Endothelial cell of umbilical vein (primary cell): ENCODE results near the gene RSF1. TPM values are rescaled to one million over a fixed set of nuclear protein-coding genes. Genes with fewer than 3 reads are reported as not detected.

Experiments used
- BruUV-seq: library from RNA; stranded (reverse); fragments of 400-500 nt; replicated peaks from 2 replicates; lab custom pipeline; 2021; lab: Mats Ljungman, UMichigan
- CTCF ChIA-PET: fragments of 300-600, 350-600 bp; sonication (Branson Sonifier 250); formaldehyde crosslinking; loops from one replicate; lab custom pipeline; 2021; ENCODE audit warnings: antibody characterized with exemption, inconsistent platforms; lab: Charles Lee
- POLR2A ChIA-PET: fragments of 300-600, 350-600 bp; sonication (Branson Sonifier 250); formaldehyde crosslinking; loops from one replicate; lab custom pipeline; 2021; ENCODE audit warnings: antibody characterized with exemption, inconsistent platforms; lab: Charles Lee
- DNase-seq: peaks from one replicate; pipeline ENCODE4 v3.0.0-alpha.2; 2011; ENCODE audit warnings: low read depth, low spot score
- FAIRE-seq: peaks from 2 replicates; lab custom pipeline; 2011; peaks lifted over from hg19 to GRCh38; lab: Jason Lieb, UNC
- H2AFZ ChIP-seq: 2 replicates; pipeline ENCODE4 v1.6.0; 2012; ENCODE audit warnings: low read depth, low read length, control low read depth, inconsistent platforms
- H3K27ac ChIP-seq: 2 replicates; pipeline ENCODE4 v1.5.1; 2011; ENCODE audit warnings: low read depth, mild to moderate bottlenecking, control low read depth, low read length, moderate library complexity; ENCODE audit not compliant: insufficient read depth
- H3K27me3 ChIP-seq, 2 experiments: 2 replicates each; pipeline versions ENCODE4 v1.6.0 to v1.6.1; 2011; ENCODE audit warnings: low read length in 2 of 2, mixed read lengths in 1 of 2; ENCODE audit not compliant: control insufficient read depth in 2 of 2, insufficient read depth in 2 of 2
- H3K36me3 ChIP-seq, 2 experiments: 2 replicates in 1 of 2; 3 replicates in 1 of 2; pipeline ENCODE4 v1.5.1; 2011; ENCODE audit warnings: low read length in 2 of 2, mild to moderate bottlenecking in 1 of 2, moderate library complexity in 1 of 2; ENCODE audit not compliant: control insufficient read depth in 2 of 2, insufficient read depth in 2 of 2; ENCODE audit errors: extremely low read depth in 1 of 2
- H3K4me1 ChIP-seq: 3 replicates; pipeline ENCODE4 v1.5.1; 2011; ENCODE audit warnings: mild to moderate bottlenecking, low read length; ENCODE audit not compliant: control insufficient read depth, insufficient read depth; ENCODE audit errors: extremely low read depth
- H3K4me2 ChIP-seq: 2 replicates; pipeline ENCODE4 v1.6.1; 2011; ENCODE audit warnings: low read length, control low read depth, mixed read lengths; ENCODE audit not compliant: insufficient read depth
- H3K4me3 ChIP-seq, 3 experiments: fragments of 200-600 bp in 1 of 3; sonication (generic), shearing (Covaris generic) in 1 of 3; replicated peaks in 1 of 3; 2 replicates each; pipeline ENCODE4 v1.5.1; 2011 to 2016; ENCODE audit warnings: control low read depth in 3 of 3, low read length in 3 of 3, mild to moderate bottlenecking in 2 of 3, inconsistent platforms in 1 of 3, low read depth in 1 of 3, moderate library complexity in 1 of 3; ENCODE audit not compliant: insufficient read depth in 1 of 3
- H3K79me2 ChIP-seq: 2 replicates; pipeline ENCODE4 v1.6.0; 2012; ENCODE audit warnings: low read length, inconsistent platforms; ENCODE audit not compliant: control insufficient read depth, insufficient read depth
- H3K9ac ChIP-seq: replicated peaks from 2 replicates; pipeline ENCODE3; 2011; ENCODE audit warnings: low read length, control low read depth; ENCODE audit not compliant: insufficient read depth; ENCODE audit errors: extremely low read depth
- H3K9me1 ChIP-seq: replicated peaks from 3 replicates; pipeline ENCODE4 v1.6.0; 2011; ENCODE audit warnings: mild to moderate bottlenecking, low read length; ENCODE audit not compliant: control insufficient read depth, insufficient read depth; ENCODE audit errors: extremely low read depth
- H3K9me3 ChIP-seq: replicated peaks from 2 replicates; pipeline ENCODE4 v1.5.1; 2012; ENCODE audit warnings: low read length, inconsistent platforms; ENCODE audit not compliant: control insufficient read depth, insufficient read depth
- H4K20me1 ChIP-seq: replicated peaks from 2 replicates; pipeline ENCODE3; 2011; ENCODE audit warnings: mild to moderate bottlenecking, low read length; ENCODE audit not compliant: control insufficient read depth, insufficient read depth; ENCODE audit errors: extremely low read depth
- FOS ChIP-seq: IDR thresholded peaks from 2 replicates; pipeline ENCODE4 v1.6.1; 2011; ENCODE audit warnings: mild to moderate bottlenecking, low read length, moderate library complexity, borderline replicate concordance; ENCODE audit not compliant: insufficient read depth
- GATA2 ChIP-seq: IDR thresholded peaks from 2 replicates; pipeline ENCODE4 v1.7.0; 2011; ENCODE audit warnings: low read depth, mild to moderate bottlenecking, moderate library complexity, mixed read lengths, low read length; ENCODE audit not compliant: insufficient read length, insufficient read depth
- JUN ChIP-seq: IDR thresholded peaks from 2 replicates; pipeline ENCODE4 v1.6.1; 2011; ENCODE audit warnings: borderline replicate concordance, low read depth; ENCODE audit not compliant: insufficient read length, insufficient read depth
- POLR2A ChIP-seq: IDR thresholded peaks from 2 replicates; pipeline ENCODE4 v1.6.1; 2012; ENCODE audit warnings: low read depth, mild to moderate bottlenecking, control low read depth, low read length
- POLR2AphosphoS5 ChIP-seq: IDR thresholded peaks from 2 replicates; pipeline ENCODE4 v1.6.1; 2012; ENCODE audit warnings: low read depth, mild to moderate bottlenecking, control low read depth, low read length, moderate library complexity; ENCODE audit not compliant: insufficient read depth
- dilution Hi-C: fragments of 300-500 bp; cut with MboI; formaldehyde crosslinking; loops from one replicate; pipeline ENCODE4 v1.15.0; 2019; ENCODE audit warnings: low sequenced_read_pairs; ENCODE audit not compliant: extremely low pct_ligation_motif_present
- intact Hi-C: fragments of 100-400 bp; cut with micrococcal nuclease; formaldehyde crosslinking; loops from one replicate; pipeline ENCODE4 v1.10.0; 2022
- polyA plus RNA-seq, 4 experiments: library from polyadenylated mRNA; depleted of rRNA in 3 of 4; stranded (reverse) in 3 of 4; unstranded in 1 of 4; fragments of >200 nt; gene quantifications; 2 replicates each; pipeline versions ENCODE4 v1.2.1 to v1.2.3, GENCODE V29; 2011 to 2012; ENCODE audit warnings: missing spikeins in 1 of 4
- total RNA-seq: library from RNA; stranded (reverse); gene quantifications from 2 replicates; pipeline ENCODE4 v1.2.3, GENCODE V29; 2021
- TF ChIP-seq, protein P1 (sequence below): IDR thresholded peaks from 2 replicates; pipeline ENCODE4 v1.6.1; 2011; ENCODE audit not compliant: insufficient read depth, insufficient read length
- TF ChIP-seq, protein P2 (sequence below), 2 donors: IDR thresholded peaks; 1 replicate in 1 of 2; 2 replicates in 1 of 2; pipeline ENCODE4 v1.5.1; 2011; ENCODE audit warnings: low read length in 2 of 2, mild to moderate bottlenecking in 2 of 2, moderate library complexity in 2 of 2, control low read depth in 1 of 2, inconsistent platforms in 1 of 2, low read depth in 1 of 2; ENCODE audit not compliant: insufficient read depth in 1 of 2; ENCODE audit errors: extremely low read depth in 1 of 2

Gene RSF1
- total and polyA plus RNA-seq, 2 donors (not counting 3 experiments of a cell fraction or from before 2014, with no cell fraction given), result 10.0 to 55.1 TPM

DNA sequence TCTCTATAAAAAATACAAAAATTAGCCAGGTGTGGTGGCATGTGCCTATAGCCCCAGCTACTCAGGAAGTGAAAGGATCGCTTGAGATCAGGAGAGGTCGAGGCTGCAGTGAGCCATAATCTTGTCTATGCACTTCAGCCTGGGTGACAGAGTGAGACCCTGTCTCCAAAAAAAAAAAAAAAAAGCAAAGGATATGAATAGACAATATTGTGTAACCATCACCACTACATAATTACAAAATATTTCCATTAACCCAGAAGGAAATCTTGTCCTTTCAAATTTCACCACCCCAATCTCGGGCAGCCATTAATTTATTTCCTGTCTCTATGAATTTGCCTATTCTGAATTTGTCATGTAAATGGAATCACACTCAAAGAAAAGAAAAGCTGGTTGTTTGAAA is 21.2 kb downstream of the RSF1 start:
- H4K20me1 ChIP-seq, result peaks cover 6% of the 10 kb centered on the region
- no peaks in the 10 kb centered on the region for H3K9me3 ChIP-seq
- TF ChIP-seq, protein P1, sequence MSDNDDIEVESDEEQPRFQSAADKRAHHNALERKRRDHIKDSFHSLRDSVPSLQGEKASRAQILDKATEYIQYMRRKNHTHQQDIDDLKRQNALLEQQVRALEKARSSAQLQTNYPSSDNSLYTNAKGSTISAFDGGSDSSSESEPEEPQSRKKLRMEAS, result no peak
- TF ChIP-seq JUN, result no peak
- no peaks in the 10 kb centered on the region for H3K36me3 ChIP-seq
- H3K4me3 ChIP-seq, result no peak overlapping the region
- peaks cover 87% of the 10 kb centered on the region for H3K79me2 ChIP-seq
- H3K27me3 ChIP-seq, result no peaks in the 10 kb centered on the region
- FAIRE-seq, result no peak
- H3K27ac ChIP-seq, result no peak overlapping the region
- dilution Hi-C loops, result no loop called here
- no TSS peak for BruUV-seq
- H2AFZ ChIP-seq, result no peak overlapping the region
- intact Hi-C loops, result no loop called here
- ChIA-PET POLR2A (no interaction called here), CTCF (no interaction called here)
- no peak overlapping the region for H3K4me2 ChIP-seq
- H3K9me1 ChIP-seq, result no peaks in the 10 kb centered on the region
- H3K9ac ChIP-seq, result no peak overlapping the region
- H3K4me1 ChIP-seq, result no peaks in the 10 kb centered on the region
- no peak for DNase-seq

DNA sequence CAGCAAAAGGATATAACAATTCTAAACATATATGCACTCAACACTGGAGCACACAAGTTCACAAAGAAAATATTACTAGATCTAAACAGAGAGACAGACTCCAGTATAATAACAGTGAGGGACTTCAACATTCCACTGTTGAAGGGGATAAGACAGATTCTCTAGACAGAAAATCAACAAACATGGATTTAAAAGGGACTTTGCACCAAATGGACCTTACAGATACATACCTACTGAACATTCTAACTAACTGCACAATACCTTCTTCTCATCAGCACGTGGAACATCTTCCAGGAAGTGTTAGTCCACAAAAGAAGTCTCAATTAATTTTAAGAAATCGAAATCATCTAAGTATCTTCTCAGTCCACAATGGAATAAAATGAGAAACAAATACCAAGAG is 26.6 kb downstream of the RSF1 start:
- Histone ChIP-seq H2AFZ (no peak overlapping the region), H3K9me1 (no peaks in the 10 kb centered on the region), H3K4me1 (no peaks in the 10 kb centered on the region), H3K27me3 (no peaks in the 10 kb centered on the region), H4K20me1 (peaks cover 14% of the 10 kb centered on the region), H3K9me3 (no peaks in the 10 kb centered on the region), H3K27ac (no peak overlapping the region), H3K4me2 (no peak overlapping the region), H3K4me3 (no peak overlapping the region), H3K9ac (no peak overlapping the region), H3K79me2 (peaks cover 92% of the 10 kb centered on the region), H3K36me3 (no peaks in the 10 kb centered on the region)
- CTCF ChIA-PET, result no interaction called here
- POLR2A ChIA-PET, result no interaction called here
- no TSS peak for BruUV-seq
- TF ChIP-seq, protein P1, result no peak
- TF ChIP-seq JUN (no peak), POLR2A (no peak), POLR2AphosphoS5 (no peak), FOS (no peak), GATA2 (no peak)
- TF ChIP-seq, protein P2, sequence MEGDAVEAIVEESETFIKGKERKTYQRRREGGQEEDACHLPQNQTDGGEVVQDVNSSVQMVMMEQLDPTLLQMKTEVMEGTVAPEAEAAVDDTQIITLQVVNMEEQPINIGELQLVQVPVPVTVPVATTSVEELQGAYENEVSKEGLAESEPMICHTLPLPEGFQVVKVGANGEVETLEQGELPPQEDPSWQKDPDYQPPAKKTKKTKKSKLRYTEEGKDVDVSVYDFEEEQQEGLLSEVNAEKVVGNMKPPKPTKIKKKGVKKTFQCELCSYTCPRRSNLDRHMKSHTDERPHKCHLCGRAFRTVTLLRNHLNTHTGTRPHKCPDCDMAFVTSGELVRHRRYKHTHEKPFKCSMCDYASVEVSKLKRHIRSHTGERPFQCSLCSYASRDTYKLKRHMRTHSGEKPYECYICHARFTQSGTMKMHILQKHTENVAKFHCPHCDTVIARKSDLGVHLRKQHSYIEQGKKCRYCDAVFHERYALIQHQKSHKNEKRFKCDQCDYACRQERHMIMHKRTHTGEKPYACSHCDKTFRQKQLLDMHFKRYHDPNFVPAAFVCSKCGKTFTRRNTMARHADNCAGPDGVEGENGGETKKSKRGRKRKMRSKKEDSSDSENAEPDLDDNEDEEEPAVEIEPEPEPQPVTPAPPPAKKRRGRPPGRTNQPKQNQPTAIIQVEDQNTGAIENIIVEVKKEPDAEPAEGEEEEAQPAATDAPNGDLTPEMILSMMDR (IDR thresholded peaks at IDR 0.05; ENCODE audit: extremely low read depth in 1 of 2, insufficient read depth in 1 of 2, low read depth in 1 of 2, low read length in 2 of 2), result no peak
- FAIRE-seq (no peak), DNase-seq (no peak)
- intact Hi-C loops (no loop called here), dilution Hi-C loops (no loop called here)
